GM18508 (cell line): Measurements from ENCODE around the gene MYCN.

Source experiments
- ATAC-seq: cut with Tn5 transposase; IDR thresholded peaks from one replicate; pipeline ENCODE4 v1.9.1; 2021; ENCODE audit warnings: moderate number of reproducible peaks; ENCODE audit not compliant: insufficient read depth, unreplicated experiment

The MYCN gene

DNA sequence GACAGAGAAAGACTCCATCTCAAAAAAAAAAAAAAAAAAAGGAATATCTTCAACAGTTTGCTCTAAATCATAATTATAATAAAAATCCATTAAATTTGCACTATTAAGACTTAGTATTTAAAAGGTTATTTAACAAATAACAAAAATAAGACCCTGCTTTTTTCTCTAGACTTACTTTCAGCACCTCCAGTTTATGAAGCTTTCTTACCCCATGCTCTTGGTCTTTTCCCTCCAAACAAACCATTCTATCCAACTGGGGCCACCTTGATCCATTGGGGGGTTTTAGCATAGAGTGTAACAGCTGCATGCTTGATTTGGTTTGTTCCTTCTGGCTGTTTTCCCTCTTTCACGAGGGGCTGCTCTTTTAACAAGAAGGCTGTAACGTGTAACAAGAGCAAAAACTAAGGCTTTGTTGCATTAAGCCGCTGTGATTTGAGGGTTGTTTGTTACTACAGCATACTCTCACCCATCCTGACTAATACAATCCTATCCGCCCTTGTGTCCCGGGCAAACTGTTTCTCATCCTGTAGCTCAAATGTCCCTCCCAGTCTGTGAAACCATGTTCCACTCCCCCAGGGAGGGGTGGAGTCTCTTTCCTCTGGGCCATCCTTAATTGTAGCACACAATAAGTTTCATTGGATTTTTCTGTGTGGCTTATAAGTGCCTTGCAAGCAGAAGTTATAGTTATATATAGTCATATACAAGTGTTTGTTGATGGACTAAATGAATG, 9.6 kb upstream of the MYCN start:
- ATAC-seq: no peak

DNA sequence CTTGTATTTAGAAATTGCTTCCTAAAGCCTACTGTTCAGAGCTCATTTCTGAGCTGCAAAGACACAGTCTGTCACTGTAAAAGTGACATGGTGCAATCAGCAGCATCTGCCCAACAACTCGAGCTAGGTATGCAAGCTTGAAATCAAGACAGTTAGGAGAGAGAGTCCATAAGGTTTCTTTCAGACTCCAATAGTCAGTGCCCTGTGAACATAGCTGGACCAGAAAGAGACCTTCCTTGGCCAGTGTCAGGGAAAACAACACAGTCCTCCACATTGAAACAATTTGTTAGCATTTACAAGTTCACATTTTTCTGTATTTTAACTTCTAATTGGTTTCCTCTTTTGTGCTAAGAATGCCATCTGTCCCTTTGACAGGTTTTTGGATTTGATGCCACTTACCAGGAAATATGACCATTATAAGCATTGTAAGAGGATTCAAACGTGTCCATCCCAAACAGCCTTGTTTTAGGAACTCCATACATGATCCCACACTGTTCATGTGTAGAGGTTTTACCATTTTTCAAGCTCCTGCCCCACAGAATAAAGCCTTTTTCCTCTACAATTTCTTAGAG, 8.9 kb upstream of the MYCN start:
- no peak for ATAC-seq

DNA sequence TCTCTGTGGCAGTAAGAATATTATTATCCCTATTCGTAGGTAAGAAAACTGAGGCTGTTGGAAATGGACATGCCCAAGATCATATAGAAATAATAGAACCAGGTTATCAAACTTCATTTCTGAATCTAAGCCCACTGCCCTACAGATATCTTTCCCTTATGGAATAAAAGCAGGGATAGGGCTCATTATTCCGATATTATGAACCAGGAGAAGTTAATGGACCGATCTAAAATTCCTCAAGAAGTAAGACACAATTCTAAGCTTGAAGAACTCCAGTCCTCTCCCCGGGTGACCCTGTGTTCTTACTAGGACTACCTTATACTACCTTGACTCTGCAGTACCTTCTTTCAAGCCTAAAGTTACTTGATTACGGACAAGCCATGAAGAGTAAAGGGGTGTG, 8.4 kb upstream of the MYCN start:
- no peak for ATAC-seq

DNA sequence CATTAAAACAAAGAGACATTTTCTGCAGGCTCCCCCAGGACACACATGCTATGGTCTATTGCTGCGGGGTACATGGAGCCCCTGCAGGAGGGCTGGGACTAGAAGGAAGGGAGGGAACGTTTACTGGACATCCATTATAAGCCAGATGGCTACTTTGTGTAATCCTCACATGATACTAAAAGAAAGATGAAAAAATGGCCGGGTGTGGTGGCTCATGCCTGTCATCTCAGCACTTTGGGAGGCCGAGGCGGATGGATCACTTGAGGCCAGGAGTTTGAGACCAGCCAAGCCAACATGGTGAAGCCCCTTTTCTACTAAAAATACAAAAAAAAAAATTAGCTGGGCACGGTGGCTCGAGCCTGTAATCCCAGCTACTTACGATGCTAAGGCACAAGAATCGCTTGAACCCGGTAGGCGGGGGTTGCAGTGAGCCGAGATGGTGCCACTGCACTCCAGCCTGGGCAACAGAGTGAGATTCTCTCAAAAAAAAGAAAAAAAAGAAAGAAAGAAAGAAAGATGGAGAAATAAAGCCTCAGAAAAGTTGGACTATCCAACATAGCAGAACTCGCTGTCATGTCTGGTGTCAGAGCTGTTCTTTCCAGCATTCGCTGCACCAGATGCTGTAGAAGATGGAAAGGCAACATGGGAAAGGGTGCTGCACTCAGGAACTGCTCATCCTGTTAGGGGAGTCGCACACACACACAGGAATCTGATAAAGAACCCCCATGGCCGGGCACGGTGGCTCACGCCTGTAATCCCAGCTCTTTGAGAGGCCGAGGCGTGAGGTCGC, 7.8 kb upstream of the MYCN start:
- ATAC-seq: no peak

DNA sequence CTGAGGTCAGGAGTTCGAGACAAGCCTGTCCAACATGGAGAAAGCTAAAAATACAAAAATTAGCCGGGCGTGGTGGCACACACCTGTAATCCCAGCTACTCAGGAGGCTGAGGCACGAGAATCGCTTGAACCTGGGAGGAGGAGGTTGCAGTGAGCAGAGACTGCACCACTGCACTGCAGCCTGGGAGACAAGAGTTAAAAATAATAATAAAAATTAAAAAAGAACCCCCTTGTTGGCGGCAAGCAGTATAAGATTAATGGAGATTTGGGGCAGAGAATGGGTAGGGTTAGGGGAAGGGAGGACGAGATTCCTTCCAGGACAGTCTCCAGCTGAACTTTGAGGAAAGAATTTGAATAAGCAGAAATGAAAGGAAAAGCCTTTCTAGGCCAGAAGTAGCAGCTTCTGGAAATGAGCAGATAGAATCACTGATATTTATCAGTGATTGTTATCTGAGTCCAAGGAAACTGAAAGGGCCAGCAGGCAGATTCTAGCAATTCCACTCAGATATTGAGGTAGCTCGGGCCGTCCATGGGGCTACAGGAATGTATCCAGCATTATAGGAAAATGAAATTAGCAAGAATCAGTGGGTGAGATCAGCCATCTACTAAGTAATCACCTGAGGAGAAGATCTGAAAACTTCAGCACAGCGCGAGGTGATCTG, 7.0 kb upstream of the MYCN start:
- no peak for ATAC-seq

DNA sequence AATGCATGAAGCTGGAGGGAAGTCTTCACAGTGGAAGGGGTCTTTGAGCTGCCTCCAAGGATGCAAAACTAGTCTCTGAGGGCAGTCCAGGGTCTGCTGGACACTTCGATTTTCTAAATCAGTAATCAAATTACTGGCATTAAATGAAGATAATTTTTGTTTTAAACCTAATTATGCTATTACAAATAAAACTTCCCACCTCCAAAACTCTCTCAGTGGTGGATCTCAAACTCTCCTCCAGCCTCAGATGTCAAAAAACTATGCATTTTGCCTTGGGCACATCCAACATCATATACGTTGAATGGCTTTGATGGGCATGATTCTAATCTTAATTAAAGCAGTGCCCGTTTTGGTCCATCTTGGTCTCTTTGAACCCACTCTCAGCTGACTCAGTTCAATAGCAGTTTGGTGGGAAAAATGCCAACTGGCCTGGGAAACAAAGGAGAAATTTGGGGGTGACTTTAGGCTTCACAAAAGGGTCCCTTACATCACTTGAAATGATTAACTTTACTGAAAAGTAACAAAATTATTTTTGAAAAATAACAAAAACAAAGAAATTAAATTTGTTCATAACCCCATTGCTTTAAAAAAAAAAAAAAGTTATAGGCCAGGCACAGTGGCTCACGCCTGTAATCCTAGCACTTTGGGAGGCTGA, 5.9 kb upstream of the MYCN start:
- no peak for ATAC-seq

DNA sequence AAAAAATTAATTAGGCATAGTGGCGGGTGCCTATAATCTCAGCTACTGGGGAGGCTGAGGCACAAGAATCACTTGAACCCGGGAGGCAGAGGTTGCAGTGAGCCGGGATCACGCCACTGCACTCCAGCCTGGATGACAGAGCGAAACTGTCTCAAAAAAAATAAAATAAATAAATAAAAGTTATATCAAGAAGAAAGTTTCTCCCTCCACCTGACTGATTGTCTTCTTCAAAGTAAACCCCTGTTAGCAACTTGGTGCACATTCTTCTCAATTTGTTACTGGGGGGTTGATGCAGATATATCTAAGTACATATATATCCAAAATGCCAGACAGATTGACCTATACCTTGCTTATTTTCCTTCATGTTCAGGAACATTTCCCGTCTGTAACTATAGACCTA, 5.2 kb upstream of the MYCN start:
- ATAC-seq: no peak

DNA sequence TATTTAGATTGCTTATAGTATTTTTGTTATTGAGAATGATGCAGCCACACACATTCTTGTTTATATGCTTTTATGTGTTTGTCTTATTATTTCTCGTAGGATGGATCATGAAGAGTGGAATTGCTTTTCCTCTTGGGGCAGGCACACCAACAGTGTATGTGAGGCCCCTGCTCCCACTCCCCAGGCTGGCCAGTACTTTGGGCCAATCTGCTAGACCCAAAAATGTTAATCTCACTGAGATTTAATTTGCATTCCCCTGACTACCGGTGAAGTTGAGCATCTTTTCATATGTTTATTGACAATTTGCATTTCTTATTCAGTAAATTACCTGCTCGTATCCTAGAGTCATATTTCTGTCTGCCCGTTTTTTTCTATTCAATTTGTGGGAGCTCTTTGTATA, 4.7 kb upstream of the MYCN start:
- ATAC-seq: no peak

DNA sequence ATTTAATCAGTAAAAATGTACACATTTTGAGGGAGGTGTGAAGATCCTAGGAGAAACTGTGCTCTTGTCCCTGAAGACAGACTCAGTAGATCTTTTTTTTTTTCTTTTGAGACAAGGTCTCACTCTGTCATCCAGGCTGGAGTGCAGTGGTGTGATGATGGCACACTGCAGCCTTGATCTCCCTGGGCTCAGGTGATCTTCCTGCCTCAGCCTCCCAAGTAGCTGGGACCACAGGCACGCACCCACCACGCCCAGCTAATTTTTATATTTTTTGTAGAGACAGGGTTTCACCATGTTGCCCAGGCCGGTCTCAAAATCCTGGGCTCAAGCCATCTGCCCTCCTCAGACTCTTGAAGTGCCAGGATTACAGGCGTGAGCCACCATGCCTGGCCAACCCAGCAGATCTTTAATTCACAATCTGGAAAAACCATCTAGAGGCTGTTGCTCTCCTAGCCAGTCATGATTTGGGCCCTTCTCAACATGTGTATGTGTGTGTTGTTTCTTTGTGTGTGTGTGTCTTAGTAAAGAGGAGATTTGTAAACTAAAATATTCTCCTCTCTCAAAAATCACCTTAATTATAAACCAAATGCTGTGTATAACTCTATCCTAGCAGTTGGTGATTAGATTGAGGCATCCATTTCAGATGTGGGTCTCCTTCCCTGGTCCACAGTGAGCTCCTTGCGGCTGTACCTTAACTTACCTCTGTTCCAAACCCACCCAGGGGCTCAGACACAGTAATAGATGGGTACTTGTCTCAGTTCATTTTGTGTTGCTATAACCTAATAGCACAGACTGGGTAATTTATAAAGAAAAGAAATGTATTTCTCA, 3.9 kb upstream of the MYCN start:
- ATAC-seq: no peak

DNA sequence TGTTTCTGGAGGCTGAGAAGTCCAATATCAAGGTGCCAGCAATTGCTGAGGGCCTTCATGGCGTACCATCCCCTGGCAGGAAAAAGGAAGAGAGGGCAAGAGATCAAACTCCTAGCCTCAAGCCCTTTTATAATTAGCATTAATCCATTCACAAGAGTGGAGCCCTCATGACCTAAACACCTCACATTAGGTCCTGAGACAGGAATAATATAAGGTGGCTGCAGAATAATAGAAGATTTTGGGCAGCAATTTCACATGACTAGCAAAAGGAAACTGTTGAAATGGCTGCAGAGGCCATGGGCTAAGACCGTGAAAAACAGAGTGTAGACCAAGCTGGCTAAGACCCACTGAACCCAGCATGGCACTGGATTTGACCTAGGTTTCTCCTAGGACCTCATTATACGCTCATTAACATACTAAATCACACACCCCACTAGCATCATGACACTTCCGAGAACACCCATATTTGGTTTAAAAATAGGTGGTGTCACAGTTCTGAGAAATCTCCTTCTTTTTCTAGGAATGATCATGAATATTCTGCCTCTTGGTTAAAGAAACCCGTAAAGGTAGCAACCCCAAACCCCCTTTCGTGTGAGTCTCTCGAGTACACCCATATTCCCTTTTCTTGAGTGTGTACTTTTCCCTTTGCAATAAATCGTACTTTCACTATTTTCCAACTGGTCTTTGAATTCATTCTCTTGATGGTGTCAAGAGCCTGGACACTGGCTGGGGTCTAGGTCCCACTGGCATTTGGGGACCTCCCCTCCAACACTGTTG, 3.1 kb upstream of the MYCN start:
- no peak for ATAC-seq

DNA sequence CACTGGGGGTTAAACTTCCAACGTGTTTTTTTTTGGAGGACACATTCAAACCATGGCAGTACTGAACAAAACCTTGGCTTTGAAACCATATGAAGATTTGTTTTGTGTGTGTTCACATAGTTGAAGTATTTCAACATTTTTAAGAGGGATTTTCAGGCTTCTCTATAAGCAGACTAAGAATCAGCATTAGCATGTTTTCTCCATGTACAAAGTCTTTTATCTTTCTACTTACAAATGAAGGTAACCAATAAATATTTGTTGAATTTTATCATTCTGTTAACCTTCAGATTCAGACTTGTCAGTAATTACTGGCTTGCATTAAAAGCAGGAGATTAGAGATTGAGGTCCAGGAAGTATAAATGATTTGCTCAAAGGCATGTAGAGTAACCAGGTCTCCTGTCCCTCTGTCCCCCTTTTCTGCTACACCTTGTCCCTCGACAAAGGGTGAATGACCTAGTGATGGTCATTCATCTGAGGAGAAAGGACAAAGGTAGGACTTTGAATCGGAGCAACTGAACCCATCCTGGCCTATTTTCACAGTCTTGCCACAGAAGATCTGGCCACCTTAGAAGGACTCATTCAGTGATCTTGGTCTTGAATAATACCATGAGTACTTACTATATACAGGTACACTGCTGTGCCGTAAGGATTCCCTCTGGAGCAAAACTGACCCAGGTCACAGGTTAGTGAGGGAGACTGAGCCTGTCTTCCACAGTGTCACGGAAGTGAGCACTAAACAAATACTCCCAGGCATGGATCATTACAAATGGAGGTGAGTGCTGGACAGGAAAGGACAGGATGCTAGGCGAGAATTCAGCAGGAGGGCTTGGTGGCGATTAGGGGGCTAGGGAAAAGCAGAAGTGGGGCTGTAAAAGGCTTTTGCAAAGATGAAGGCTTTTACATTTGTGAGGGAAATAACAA, 2.2 kb upstream of the MYCN start:
- no peak for ATAC-seq

DNA sequence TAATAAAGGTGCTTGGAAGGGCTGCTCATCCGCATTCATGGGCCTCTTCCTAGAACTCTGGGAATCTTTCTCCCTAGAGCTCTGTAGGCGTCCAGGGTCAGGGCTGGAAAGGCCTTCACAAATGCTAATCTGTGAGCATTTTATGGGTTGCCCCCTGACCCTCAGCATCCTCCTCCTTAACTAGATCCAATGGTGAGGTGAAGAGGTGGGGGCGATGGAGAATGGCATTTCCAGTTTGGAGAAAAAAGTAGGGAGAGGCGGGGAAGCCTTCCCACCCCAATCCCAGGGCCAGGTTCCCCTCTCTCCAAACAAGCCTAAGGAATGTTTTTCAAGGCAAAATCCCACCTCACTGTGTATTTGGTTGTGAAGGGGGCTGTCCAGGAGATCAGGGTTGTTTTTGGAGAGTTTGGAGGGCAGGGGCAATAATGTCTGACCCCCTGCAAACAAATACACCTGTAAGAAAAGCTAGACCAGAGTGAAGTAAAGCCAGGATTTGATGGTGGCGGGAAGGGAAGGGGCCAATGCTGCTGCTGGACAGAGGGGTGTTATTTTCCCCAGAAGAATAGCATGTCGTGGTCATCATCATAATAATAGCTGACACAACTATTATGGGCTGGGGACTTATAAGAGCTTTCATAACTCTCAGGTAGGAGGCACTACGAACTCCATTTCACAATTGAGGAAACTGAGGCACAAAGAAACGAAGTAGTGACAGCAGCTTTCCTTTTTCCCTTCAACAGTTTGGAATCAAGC, 1.4 kb upstream of the MYCN start:
- ATAC-seq: no peak

DNA sequence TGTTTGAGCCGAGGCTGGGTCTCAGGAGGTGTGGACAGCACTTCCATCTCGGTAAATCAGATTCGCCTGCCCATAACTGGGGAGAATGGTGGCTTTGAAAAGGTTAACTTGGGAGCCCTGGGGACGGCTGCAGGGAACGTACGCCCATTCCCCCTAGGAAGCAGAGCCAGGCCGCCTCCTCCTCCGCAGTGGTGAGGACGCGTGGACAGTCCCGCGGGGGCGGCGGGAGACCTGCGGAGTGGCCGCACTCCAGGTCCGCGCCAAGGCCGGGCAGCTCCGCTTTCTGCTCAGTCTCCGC, 845 bp upstream of the MYCN start:
- ATAC-seq: no peak

DNA sequence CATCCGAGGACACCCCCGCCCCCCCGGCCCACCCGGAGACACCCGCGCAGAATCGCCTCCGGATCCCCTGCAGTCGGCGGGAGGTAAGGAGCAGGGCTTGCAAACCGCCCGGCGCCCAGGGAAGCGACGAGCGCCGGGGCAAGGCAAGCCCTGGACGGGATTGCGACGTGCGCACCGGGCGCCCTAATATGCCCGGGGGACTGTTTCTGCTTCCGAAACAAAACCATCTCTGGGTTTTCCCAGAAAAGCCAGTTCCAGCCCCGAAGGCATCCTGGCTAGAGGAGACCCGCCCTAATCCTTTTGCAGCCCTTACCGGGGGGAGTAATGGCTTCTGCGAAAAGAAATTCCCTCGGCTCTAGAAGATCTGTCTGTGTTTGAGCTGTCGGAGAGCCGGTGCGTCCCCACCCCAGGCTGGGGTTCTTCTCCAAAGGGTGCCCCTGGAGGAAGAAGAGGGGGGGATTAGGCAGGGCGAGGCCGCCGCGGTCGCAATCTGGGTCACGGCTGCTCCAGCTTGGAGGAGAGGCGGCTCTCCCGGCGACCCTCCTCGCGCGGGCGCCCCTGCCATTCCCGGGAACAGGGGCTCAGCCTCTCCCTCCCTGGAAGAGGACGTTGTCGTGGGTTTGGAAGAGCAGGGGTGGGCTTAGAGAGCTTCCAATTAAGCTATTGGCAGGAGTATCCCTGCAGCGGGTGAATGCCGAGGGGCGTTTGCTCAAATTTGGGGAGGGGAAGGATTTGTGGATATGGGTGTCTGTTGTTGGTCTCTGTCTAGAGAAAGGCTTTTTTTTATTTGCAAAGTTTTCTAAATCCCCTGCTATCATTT, 521 bp downstream of the MYCN start:
- no peak for ATAC-seq

DNA sequence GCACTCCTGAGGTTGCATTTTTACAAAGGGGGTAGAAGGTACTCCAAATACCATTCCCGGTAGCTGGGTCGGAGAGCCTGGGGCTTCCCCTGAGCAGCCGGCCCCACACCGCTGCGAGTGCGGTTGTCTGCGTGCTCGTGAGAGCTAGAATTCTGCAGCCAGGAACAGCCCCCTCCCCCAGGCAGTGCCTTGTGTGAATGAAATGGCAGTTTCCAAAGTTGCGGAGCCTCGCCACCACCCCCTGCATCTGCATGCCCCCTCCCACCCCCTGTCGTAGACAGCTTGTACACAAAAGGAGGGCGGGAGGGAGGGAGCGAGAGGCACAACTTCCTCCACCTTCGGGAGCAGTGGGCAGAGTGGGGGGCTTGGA, 1.1 kb downstream of the MYCN start:
- ATAC-seq: no peak

DNA sequence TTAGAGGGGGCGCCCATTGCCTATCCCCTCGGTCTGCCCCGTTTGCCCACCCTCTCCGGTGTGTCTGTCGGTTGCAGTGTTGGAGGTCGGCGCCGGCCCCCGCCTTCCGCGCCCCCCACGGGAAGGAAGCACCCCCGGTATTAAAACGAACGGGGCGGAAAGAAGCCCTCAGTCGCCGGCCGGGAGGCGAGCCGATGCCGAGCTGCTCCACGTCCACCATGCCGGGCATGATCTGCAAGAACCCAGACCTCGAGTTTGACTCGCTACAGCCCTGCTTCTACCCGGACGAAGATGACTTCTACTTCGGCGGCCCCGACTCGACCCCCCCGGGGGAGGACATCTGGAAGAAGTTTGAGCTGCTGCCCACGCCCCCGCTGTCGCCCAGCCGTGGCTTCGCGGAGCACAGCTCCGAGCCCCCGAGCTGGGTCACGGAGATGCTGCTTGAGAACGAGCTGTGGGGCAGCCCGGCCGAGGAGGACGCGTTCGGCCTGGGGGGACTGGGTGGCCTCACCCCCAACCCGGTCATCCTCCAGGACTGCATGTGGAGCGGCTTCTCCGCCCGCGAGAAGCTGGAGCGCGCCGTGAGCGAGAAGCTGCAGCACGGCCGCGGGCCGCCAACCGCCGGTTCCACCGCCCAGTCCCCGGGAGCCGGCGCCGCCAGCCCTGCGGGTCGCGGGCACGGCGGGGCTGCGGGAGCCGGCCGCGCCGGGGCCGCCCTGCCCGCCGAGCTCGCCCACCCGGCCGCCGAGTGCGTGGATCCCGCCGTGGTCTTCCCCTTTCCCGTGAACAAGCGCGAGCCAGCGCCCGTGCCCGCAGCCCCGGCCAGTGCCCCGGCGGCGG, 1.7 kb downstream of the MYCN start:
- ATAC-seq: no peak
